IPS-18c (cell line): ENCODE results near the gene CD40LG.

Source experiments
- H3K4me3 ChIP-seq: 2 replicates; pipeline ENCODE4 v1.7.0; 2013; ENCODE audit warnings: low read depth, mild to moderate bottlenecking, low read length, moderate library complexity; ENCODE audit not compliant: insufficient read depth
- H3K9me3 ChIP-seq: one replicate; pipeline ENCODE4 v1.6.1; 2013; ENCODE audit warnings: mild to moderate bottlenecking, low read length, moderate library complexity; ENCODE audit not compliant: control insufficient read depth, insufficient read depth

Gene CD40LG

DNA sequence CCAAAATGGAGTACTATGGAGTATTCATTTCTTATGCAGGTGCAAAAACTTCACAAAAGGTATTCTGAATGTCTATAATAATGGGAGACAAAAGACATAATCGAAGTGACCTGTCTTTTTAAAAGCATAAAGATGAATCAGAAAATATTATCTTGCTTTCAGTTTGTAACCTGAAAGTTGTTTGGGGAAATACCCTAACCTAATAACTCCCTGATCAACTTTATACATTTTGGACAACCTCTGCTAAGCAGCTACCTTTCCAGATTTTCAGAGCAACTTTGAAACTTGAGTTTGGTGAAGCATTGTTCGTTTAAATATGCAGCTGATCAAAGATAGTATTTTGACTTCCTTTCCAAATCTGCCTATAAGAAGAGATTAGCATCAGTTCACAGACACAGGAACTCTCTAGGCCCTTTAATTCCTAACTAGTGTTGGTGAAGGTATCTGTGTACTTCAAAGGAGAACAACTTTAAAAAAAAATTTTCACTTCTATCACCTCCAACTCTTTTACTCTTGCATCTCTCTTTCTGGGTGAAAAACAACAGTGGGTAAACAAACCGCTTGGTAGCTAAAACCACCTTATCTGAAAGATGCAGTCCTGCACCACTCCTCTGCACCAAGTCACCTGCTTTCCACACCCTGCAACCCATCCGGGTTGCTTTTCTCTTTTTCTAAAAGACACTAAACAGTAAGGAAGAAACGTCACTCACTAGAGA is 26.5 kb downstream of the CD40LG start:
- Histone ChIP-seq H3K9me3 (peaks cover 7% of the 10 kb centered on the region), H3K4me3 (no peak overlapping the region)

DNA sequence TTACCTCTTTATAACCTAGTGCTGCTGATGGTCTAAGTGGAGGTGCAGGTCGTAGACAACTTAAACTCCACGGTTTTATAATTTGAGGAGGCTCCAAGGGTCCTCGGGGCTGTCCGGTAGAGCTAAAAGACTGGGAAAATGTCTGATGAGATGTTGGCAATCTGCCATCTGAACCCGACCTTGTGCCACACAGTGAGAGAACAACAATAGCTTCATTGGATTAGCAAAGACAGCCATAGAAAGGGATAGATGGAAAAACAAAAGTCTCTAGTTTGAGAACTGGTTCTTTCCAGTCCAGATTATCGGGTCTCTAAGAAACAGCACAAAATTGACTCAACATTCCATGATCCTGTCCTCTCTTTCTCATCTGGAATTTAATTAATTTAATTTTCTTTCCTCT is 31.6 kb downstream of the CD40LG start:
- H3K9me3 ChIP-seq, result peaks cover 6% of the 10 kb centered on the region
- H3K4me3 ChIP-seq, result no peak overlapping the region

DNA sequence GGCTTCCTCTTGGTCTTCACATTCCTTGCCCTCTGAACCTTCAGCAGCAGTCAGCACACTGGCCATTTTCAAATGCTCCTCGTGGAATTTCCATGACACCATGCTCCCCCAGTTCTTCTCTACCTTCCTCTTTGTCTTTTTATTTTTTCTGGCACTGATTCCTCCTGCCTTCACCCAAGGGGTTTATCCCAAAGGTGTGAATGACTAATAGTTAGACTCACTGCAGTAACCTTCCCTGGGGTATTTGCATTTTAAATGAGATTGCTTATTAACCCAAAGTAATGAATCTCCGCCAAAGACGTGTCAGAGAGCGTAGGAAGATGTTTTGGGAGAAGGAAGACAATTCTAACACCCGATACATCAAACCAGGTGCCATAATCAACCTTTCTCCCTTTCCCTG is 36.2 kb downstream of the CD40LG start:
- Histone ChIP-seq H3K4me3 (no peak overlapping the region), H3K9me3 (peaks cover 4% of the 10 kb centered on the region)

- H3K9me3 ChIP-seq, result peaks cover 4% of the 10 kb centered on the region
- no peak overlapping the region for H3K4me3 ChIP-seq
These were observed 39.5 kb downstream of the CD40LG start for GRCh38 chrX:136687457-136687856.

DNA sequence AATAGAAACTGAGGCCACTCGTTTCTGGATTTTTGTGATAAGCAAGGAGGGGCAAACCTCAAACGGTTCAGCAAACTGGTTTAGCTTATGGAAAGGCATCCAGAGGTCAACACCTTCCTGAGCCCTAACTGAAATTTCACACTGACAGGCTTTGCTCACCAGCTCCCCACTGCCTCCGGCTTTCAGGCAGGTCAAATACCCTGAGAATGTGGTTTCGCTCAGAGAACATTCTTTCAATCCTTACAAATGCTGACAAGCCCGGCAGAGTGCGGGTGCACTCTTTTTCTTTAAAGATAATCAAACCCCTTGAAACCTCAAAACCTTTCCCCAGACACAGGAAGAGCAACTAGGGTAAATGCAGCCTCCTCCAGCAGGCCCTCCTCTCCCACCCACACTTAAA is 41.5 kb downstream of the CD40LG start:
- Histone ChIP-seq H3K4me3 (no peak overlapping the region), H3K9me3 (peaks cover 3% of the 10 kb centered on the region)

- Histone ChIP-seq H3K4me3 (no peak overlapping the region), H3K9me3 (peaks cover 5% of the 10 kb centered on the region)
These were observed 43.3 kb downstream of the CD40LG start for GRCh38 chrX:136691028-136691809.

DNA sequence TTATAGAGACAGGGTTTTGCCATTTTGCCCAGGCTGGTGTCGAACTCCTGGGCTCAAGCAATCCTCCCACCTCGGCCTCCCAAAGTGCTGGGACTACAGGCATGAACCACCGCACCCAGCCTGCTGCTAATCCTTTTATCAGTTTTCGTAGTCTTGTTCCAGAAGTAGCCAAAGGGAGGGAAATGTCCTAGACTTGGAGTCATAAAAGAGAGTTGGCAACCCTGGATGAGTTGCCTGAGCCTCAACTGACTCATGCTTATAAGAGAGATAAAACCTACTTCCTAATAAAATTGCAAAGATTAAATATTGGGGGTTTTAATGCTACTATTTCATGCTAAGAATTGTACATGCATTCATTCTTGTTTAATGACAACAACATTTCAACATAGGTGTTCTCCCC is 44.3 kb downstream of the CD40LG start:
- no peak overlapping the region for H3K4me3 ChIP-seq
- peaks cover 5% of the 10 kb centered on the region for H3K9me3 ChIP-seq

DNA sequence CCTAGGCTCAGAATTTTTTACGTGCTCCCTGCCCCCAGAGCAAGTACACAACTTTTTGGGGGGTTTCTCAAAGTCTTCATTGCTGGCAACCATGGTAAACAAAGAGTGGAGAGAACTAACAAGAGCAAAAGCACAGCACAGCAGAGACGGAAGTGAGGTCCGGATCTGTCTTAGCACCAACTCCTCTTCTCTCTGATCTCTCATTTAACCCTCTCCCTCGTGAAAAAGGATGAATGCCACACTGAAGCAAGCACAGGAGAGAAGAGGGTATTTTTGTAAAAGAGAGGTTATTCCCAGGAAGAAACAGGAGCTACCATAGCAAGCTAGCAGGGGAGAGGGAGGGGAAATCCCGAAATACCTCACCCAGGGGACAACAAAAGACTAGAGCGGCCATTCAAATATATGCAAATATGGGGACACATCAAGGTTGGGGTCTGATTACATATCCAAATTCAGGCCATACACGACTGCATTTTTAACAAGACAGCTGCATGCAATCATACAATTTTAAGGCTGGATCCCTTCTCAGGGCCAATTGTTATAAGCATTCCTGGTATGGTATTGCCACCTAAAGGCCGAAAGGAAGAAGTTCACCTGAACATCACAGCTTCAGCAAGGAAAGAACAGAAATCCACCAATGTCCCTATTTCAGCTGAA is 46.6 kb downstream of the CD40LG start:
- Histone ChIP-seq H3K9me3 (peaks cover 7% of the 10 kb centered on the region), H3K4me3 (no peak overlapping the region)

DNA sequence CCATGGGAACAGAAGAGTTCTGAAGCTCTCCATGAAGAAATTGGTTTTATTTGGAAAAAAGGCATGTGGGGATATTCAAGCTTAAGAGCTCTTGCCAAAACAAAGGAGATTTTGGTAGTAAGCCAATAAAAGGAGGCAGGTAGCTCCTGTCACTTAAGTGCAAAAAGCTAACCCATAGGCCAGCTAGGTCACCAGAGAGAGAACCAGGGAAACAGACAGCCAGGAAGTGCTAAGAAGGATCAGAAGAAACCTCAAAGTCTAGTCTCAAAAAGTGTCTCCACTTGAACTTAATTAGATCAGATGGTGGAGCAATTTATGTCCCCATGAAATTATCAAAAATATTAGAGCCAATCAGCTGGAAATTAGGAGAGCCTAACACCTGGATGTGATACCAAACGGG is 49.2 kb downstream of the CD40LG start:
- Histone ChIP-seq H3K9me3 (peaks cover 7% of the 10 kb centered on the region), H3K4me3 (no peak overlapping the region)

- no peak overlapping the region for H3K4me3 ChIP-seq
- H3K9me3 ChIP-seq, result peaks cover 4% of the 10 kb centered on the region
These were observed 60.4 kb downstream of the CD40LG start for GRCh38 chrX:136708348-136708747.
